ENCODE results near the gene CLDN6. TPM values are rescaled to one million over a fixed set of nuclear protein-coding genes. Genes with fewer than 3 reads are reported as not detected.

The CLDN6 gene
- total and polyA plus RNA-seq, 2 of the 13 experiments (the other 11 are each of a cell fraction or from before 2014, with no cell fraction given), result 5.9 to 7.6 TPM

DNA sequence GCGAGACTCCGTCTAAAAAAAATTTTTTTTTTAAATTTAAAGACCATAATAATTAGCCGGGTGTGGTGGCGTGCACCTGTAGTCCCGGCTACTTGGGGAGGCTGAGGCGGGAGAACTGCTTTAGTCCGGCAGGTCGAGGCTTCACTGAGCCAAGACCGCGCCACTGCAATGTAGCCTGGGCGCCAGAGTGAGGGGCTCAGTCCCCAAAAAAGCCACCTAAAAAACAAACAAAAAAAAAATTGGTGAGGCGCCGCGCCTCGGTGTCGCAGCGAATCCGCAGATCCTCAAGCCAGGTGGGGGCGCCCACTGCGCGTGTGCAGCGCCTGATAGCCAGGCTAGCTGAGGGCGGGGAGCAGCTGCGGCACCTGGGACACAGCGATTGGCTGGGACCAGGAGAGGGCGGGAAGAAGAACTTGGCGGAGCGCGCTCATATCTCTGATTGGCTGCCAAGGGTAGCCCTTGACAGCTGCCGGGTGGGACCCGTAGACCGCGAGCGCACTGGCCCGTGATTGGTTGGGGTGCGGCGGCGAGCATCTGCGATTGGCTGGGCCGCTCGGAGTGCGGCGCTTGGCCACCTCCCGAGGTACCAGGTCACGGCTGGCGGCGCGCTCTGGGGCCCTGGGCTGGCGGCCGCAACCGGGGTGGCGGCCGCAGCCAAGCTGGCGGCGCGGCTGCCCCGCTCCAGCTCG, 14.3 kb downstream of the CLDN6 start (continued):
- TF ChIP-seq ZBTB49 (CRISPR knock-in tag; IDR thresholded peaks at IDR 0.05; ENCODE audit: borderline replicate concordance) (no peak), ZNF724P (CRISPR knock-in tag; IDR thresholded peaks at IDR 0.05; ENCODE audit: borderline replicate concordance) (no peak), HMG20A (CRISPR knock-in tag; IDR thresholded peaks at IDR 0.05; ENCODE audit: borderline replicate concordance) (no peak), SP1 (IDR thresholded peaks at IDR 0.05) (no peak), SP1 (CRISPR knock-in tag; IDR thresholded peaks at IDR 0.05) (peak; percentile 85), HIVEP1 (CRISPR knock-in tag; IDR thresholded peaks at IDR 0.05) (no peak), SRSF9 (IDR thresholded peaks at IDR 0.05; ENCODE audit: borderline replicate concordance, insufficient read depth, low read depth, low read length, poor library complexity, severe bottlenecking) (no peak), SRY (CRISPR knock-in tag; IDR thresholded peaks at IDR 0.05) (0 out of 2 replicates have a peak, but pooled peaks have one; percentile 44), ATAD3A (CRISPR knock-in tag; IDR thresholded peaks at IDR 0.05) (no peak), MED1 (CRISPR knock-in tag; IDR thresholded peaks at IDR 0.05) (peak; percentile 68), DMAP1 (CRISPR knock-in tag; IDR thresholded peaks at IDR 0.05) (no peak; the same call in 1 of the 2 replicates), EED (CRISPR knock-in tag; IDR thresholded peaks at IDR 0.05) (no peak), TRIM24 (CRISPR knock-in tag; IDR thresholded peaks at IDR 0.05) (no peak), HMGXB4 (CRISPR knock-in tag; IDR thresholded peaks at IDR 0.05; ENCODE audit: borderline replicate concordance in 1 of 2, low read depth in 1 of 2) (peak; percentile 69 to 86; a peak in 2 of 4 replicates), SKI (IDR thresholded peaks at IDR 0.05; ENCODE audit: partially characterized antibody) (peak; percentile 43), SIX1 (CRISPR knock-in tag; IDR thresholded peaks at IDR 0.05; ENCODE audit: borderline replicate concordance) (no peak), GFI1 (CRISPR knock-in tag; IDR thresholded peaks at IDR 0.05; ENCODE audit: borderline replicate concordance) (no peak), HMG20B (CRISPR knock-in tag; conservative IDR thresholded peaks at IDR 0.05) (peak; percentile 91)
- TF ChIP-seq, protein P1, sequence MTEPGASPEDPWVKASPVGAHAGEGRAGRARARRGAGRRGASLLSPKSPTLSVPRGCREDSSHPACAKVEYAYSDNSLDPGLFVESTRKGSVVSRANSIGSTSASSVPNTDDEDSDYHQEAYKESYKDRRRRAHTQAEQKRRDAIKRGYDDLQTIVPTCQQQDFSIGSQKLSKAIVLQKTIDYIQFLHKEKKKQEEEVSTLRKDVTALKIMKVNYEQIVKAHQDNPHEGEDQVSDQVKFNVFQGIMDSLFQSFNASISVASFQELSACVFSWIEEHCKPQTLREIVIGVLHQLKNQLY (CRISPR knock-in tag; IDR thresholded peaks at IDR 0.05), result peak; percentile 76
- TF ChIP-seq, protein P2, sequence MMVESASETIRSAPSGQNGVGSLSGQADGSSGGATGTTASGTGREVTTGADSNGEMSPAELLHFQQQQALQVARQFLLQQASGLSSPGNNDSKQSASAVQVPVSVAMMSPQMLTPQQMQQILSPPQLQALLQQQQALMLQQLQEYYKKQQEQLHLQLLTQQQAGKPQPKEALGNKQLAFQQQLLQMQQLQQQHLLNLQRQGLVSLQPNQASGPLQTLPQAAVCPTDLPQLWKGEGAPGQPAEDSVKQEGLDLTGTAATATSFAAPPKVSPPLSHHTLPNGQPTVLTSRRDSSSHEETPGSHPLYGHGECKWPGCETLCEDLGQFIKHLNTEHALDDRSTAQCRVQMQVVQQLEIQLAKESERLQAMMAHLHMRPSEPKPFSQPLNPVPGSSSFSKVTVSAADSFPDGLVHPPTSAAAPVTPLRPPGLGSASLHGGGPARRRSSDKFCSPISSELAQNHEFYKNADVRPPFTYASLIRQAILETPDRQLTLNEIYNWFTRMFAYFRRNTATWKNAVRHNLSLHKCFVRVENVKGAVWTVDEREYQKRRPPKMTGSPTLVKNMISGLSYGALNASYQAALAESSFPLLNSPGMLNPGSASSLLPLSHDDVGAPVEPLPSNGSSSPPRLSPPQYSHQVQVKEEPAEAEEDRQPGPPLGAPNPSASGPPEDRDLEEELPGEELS (CRISPR knock-in tag; IDR thresholded peaks at IDR 0.05), result peak; percentile 29; the same call in 1 of the 2 replicates
- TF ChIP-seq, protein P3, sequence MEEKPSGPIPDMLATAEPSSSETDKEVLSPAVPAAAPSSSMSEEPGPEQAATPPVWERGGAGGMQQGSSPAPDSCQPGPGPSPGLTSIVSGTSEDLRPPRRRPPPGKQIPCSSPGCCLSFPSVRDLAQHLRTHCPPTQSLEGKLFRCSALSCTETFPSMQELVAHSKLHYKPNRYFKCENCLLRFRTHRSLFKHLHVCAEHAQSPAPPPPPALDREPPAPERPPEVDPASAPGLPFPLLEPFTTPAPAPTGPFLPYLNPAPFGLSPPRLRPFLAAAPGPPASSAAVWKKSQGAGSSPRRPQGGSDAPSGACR (CRISPR knock-in tag; IDR thresholded peaks at IDR 0.05), result no peak
- TF ChIP-seq, protein P4, sequence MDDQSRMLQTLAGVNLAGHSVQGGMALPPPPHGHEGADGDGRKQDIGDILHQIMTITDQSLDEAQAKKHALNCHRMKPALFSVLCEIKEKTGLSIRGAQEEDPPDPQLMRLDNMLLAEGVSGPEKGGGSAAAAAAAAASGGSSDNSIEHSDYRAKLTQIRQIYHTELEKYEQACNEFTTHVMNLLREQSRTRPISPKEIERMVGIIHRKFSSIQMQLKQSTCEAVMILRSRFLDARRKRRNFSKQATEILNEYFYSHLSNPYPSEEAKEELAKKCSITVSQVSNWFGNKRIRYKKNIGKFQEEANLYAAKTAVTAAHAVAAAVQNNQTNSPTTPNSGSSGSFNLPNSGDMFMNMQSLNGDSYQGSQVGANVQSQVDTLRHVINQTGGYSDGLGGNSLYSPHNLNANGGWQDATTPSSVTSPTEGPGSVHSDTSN (CRISPR knock-in tag; IDR thresholded peaks at IDR 0.05; ENCODE audit: borderline replicate concordance), result no peak
